IPS-18c (cell line): Measurements from ENCODE around the gene TRIM15.

Experiments used
- H3K4me3 ChIP-seq: 2 replicates; pipeline ENCODE4 v1.7.0; 2013; ENCODE audit warnings: low read depth, mild to moderate bottlenecking, low read length, moderate library complexity; ENCODE audit not compliant: insufficient read depth
- H3K9me3 ChIP-seq: one replicate; pipeline ENCODE4 v1.6.1; 2013; ENCODE audit warnings: mild to moderate bottlenecking, low read length, moderate library complexity; ENCODE audit not compliant: control insufficient read depth, insufficient read depth

TRIM15 gene

DNA sequence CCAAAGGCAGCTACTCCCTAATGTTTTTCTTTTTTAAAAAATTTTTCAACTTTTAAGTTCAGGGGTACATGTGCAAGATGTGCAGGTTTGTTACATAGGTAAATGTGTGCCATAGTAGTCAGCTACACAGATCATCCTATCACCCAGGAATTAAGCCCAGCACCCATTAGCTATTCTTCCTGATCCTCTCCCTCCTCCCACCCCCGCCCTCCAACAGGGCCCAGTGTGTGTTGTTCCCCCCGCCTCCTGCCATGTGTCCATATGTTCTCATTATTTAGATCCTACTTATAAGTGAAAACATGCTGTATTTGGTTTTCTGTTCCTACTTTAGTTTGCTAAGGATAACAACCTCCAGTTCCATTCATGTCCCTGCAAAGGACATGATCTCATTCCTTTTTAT lies 12.4 kb downstream of the TRIM15 start:
- H3K4me3 ChIP-seq: no peak overlapping the region
- H3K9me3 ChIP-seq: no peaks in the 10 kb centered on the region

DNA sequence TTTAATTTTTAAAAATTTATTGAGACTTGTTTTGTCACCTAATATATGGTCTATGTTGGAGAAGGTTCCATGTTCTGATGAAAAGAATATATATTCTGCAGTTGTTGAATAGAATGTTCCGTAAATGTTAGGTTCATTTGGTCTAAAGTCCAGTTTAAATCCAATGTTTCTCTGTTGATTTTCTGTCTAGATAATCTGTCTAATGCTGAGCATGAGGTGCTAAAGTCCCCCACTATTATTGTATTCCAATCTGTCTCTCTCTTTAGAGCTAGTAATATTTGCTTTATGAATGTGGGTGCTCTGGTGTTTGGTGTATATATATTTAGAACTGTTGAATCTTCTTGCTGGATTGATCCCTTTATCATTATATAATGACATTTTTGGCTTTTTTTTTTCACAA lies 15.5 kb downstream of the TRIM15 start:
- Histone ChIP-seq H3K9me3 (no peaks in the 10 kb centered on the region), H3K4me3 (no peak overlapping the region)

DNA sequence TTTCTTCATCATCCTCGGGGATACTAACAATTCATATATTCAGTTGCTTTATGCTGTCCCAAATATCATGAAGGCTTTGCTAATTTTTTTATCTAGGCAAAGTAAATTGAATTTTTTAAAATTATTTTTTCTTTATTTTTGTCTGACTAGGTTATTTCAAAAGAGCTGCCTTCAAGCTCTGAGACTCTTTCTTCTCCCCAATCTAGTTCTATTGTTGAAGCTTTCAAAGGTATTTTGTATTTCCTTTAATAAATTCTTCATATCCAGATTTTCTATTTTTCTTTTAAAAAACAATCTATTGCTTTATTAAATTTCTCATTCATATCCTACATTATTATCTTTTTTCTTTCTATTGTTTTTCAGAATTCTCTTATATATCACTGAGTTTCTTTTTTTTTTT lies 16.8 kb downstream of the TRIM15 start:
- Histone ChIP-seq H3K4me3 (no peak overlapping the region), H3K9me3 (no peaks in the 10 kb centered on the region)

DNA sequence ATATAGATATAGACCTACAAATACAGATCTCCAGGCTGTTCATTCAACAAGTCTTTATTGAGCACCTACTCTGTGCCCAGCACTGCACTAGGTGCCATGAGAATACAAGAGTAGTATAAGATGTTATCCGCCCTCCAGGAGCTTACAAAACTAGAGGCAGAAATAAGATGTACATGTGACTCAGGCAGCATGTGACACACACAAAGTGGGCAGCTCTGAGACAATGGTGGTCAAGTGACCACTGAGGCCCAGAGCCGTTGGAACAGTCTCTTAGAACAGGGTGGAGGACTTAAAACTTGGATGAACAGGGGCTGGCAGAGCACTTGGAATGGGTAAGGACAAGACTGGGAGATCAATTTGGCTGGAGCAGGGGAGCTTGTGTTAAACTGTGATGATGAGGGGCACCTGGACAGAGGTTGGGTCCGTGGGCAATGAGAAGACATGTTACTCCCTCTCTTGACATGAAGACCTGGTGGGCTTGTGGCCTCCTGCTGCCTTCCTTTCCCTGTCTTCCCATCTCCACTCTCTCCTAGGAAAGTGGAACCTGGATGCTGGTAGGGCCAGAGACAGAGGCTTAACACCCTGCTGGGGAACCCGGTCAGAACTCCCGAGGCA lies 21.2 kb downstream of the TRIM15 start:
- Histone ChIP-seq H3K4me3 (no peak overlapping the region), H3K9me3 (no peaks in the 10 kb centered on the region)

DNA sequence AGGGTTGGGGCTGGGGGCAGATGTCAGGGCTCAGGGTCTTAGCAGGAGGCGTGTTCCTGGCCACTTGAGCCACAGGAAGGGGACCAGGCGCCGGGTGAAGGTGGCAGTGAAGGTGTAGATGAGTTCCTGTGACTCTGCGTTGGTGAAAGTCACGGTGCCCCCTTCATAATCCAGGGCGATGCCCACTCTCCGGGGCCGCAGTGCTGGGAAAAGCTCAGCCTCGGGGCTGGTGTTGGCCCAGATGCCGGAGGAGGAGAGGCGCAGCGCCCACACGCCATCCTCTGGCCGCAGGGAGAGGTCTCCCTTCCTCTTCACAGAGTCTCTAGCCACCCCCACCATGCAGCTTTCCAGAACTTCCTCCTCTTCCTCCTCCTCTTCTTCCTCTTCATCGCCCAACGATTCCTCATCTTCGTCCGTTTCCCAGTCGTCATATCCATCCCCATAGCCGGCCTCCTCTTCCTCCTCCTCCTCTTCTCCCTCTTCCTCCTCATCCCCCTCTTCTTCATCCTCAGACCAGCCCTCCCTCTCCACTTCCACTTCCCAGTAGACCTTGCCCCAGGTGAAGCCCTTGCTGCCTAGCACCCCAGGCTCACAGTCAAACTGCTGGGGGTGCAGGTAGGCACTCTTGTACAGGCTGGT lies 22.6 kb downstream of the TRIM15 start:
- no peak overlapping the region for H3K4me3 ChIP-seq
- no peaks in the 10 kb centered on the region for H3K9me3 ChIP-seq

DNA sequence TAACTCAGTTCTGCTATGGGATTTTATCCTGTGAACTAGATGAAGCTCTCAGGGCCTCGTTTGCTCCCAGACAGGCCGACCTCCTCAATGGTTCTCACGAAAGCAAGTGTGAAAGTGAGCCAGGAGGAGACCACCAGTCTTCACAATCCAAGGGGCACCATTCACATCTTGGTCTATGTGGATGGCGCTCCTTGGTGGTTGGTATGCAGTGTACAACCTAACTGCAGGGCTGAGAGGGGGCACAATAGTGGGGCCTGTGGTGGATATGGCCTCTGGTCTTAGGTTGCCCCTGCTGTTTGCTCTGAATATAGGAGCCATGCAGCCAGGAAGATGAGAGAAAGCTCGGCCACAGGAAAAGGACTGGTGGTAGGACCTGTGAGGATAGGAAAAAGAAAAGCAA lies 25.2 kb downstream of the TRIM15 start:
- no peaks in the 10 kb centered on the region for H3K9me3 ChIP-seq
- no peak overlapping the region for H3K4me3 ChIP-seq

DNA sequence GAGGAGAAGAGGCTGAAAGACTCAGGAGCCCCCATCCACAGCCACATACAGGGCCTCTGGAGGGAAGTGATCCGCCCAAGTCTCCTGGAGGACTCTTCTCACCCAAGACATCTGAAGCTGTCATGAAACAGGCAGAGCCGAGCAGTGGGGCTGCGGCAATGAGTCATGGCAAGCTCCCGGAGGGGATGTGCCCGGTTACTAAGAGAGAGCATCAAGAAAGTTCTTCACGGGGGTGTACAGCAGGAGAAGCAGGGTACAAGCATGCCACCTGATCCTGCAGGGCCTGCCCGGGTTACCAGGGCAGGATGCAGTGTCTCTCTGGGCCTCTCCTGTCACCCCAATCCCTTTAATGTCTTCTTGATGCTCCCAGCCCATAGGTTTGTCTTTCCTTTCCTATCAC lies 28.7 kb downstream of the TRIM15 start:
- H3K9me3 ChIP-seq: no peaks in the 10 kb centered on the region
- no peak overlapping the region for H3K4me3 ChIP-seq

DNA sequence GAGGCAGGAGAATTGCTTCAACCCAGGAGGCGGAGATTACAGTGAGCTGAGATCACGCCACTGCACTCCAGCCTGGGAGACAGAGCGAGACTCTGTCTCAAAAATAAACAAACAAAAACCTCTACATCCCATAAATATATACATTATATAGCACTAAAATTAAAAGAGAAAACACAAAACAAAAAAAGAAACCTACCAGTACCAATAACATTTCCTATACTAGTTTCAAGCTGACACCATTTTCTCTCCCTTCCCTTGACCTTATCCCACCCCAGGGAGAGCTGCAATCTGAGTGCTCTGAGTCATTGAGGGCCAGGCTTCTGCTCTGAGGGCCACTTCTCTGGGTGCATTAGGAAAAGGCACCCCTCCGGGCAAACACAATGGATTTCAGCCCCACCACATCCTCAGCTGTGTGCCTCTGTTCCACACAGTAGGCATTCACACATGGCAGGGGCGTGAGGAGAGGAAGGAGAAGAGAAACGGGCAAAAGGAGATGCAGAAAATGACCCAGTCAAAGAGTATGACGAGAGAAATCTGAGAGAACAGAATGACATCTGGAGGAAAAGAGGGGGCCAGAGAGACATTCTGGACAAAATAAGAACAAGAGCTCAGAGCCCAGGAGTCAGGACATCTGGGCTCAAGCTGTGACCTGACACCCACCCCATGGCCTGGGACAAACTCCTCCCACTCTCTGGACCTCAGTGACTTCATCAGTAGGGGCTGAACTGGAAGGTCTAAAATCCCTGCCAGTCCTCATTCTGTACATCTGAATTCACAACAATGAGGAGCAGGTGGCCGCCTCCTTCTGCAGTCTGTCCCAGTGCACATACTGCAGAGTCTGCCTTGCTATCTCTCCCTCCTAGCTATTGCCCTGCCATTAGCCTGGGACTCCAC lies 31.7 kb downstream of the TRIM15 start:
- Histone ChIP-seq H3K4me3 (no peak overlapping the region), H3K9me3 (no peaks in the 10 kb centered on the region)

DNA sequence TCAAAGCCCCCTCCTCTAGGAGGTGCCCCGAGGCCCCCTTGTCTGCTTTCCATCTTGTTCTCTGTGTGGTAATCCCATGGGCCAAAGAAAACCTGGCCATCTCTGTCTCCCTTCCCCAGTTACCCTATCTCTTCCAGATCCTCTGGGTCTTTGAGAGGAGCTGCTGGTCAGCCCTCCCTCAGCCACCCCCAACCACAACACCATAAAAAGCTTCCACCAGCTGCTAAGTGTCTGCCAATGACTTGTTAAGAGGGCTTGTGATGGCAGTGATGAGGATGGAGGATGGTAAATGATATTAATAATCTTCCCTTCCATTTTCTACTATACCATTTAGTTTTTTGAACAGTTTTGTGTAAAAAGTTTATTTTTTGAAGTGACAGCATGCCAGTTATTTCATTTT lies 32.6 kb downstream of the TRIM15 start:
- H3K9me3 ChIP-seq: no peaks in the 10 kb centered on the region
- H3K4me3 ChIP-seq: no peak overlapping the region

DNA sequence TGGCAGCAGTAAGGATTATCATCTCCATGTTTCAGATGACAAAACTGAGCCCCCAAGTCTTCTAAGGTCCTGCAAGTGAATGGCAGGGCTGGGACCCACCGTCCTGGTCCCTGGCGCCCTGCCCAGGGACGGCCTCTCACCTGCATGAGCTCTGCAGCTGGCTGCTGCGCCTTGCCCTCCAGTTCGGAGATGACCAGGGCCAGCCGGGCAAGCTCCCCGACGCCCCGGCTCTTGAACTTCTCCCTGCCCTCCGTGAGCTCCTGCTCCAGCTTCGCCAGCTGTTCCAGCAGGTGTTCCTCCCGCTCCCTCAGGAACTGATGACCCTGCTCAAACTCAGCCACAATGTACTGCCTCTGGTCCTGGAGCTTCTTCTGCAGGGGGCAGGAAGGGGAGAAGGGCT lies 33.0 kb downstream of the TRIM15 start:
- H3K4me3 ChIP-seq: no peak overlapping the region
- H3K9me3 ChIP-seq: no peaks in the 10 kb centered on the region

DNA sequence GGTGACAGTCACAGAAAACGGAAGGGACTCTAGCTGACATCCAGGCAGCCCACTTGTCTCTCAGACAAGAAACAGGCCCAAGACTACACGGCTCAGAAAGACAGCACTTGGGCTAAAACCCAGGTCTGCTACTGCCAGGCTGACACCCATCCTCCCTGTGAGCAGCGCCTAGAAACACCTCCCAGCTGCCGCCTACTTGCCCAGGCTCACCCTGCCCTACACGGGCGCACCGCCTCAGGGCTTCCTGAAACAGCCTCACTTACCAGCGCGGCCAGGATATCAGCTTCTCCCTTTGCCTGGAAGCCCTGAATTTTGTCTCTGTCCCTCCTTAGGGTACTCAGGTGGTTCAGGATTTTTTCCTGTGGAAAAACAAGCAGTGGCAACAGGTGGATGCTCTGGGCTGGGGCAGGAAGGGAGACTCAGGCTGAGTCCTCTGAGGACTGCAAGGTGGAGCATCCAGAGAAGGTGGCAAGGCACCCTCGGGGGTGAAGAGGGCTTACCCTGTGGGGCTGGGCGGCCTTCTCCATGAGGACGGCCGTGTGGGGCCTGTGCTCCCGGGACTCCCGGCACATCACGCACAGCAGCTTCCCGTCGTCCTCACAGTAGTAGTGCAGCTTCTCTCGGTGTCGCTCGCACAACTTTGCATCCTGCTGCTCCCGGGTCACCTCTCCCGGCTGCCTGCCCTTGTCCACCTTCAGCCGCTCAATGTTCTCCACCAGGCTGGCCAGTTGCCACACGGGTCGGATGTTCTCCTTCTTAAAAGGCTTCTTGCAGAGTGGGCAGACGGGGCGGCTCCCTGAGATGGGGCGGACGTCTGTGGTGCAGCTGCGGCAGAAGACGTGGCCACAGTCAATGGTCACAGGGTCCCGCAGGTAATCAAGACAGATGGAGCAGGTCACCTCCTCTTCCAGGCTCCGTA lies 35.1 kb downstream of the TRIM15 start:
- no peak overlapping the region for H3K4me3 ChIP-seq
- no peaks in the 10 kb centered on the region for H3K9me3 ChIP-seq

DNA sequence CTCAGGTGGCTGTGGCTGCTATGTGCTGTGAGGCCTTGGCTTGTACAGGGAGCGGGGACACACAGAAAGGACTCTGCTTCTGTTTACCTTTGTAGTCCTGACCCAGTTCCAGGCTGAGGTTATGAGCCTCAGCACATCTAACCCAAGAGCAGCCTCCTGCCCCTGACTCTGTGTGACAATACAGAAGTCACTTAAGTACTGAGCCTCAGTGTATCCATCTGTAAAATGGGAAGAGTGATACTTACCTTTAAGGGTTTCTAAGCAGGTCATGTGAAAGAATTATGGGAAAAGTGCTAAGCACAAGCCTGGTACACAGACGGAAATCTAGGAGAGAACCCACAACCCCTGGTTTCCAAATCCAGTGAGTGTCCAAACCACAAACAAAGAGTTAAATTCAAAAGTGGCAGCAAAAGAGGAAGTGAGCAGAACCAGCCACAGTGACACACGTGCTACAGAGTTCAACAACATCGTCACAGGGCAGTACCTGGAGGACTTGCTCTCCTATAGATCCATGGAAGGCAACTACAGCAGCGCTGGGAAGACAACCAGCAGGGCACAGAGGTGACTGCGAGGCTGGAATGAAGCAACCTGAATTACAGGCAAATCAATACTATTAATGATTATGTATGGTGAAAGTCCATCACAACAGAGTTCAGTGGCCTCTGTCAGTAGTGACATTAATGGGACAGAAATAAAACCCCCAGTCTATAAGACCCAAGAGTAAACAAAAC lies 37.4 kb downstream of the TRIM15 start:
- no peak overlapping the region for H3K4me3 ChIP-seq
- no peaks in the 10 kb centered on the region for H3K9me3 ChIP-seq

DNA sequence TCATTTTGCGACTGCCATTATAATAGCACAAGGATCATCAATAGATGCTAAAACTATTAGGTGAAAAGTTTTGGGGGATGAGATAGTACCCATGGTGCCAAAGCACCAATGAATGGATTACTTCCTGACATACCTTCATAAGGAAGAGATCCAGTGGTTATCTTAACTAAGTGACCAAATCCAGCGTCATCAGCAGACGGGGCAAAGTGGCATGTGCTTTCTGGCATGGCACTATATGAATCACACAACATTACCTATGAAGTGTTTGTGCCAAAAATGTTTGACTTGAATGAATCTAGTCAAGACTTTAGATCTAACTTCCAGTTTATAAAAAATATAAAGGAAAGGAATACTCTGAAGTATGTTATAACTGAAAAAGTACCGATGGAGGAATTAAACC lies 39.0 kb downstream of the TRIM15 start:
- Histone ChIP-seq H3K9me3 (no peaks in the 10 kb centered on the region), H3K4me3 (no peak overlapping the region)

DNA sequence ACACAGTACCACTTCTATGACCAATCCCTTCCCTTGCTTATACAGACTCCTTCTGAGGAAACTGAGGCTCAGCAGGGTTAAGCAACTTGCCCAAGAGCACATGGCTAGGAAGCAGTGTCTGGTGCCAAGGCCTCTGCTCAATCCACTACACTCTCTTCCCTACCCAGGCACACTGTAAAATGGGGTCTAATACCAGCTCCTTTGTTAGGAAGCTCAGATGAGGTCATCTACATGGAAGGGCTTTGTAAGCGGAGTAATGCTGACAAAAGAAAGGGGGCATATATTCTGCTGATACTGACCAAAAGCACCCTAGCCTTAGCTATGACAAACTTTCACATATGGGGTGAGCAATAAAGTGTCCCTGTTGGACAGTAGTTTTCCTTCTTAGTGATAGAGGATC lies 40.8 kb downstream of the TRIM15 start:
- H3K4me3 ChIP-seq: no peak overlapping the region
- H3K9me3 ChIP-seq: no peaks in the 10 kb centered on the region

DNA sequence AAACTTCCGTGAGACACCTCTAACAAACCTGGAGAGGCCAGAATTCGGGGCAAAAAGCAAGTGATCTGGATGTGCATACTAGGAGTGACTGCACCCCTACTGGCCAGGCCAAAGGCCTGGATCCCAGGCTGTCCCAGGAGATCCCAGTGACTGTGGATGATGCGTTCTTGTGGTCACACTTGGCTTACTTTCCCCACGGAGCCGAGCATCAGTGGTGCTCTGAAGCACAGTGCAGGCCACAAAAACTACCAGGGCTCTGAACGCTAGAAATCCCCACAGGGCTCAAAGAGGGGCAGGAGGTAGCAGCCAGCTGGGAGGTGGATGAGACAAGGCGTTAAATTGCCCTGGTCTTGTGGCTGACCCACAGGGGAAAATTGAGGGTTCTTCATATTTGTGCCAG lies 42.8 kb downstream of the TRIM15 start:
- H3K9me3 ChIP-seq: no peaks in the 10 kb centered on the region
- no peak overlapping the region for H3K4me3 ChIP-seq

DNA sequence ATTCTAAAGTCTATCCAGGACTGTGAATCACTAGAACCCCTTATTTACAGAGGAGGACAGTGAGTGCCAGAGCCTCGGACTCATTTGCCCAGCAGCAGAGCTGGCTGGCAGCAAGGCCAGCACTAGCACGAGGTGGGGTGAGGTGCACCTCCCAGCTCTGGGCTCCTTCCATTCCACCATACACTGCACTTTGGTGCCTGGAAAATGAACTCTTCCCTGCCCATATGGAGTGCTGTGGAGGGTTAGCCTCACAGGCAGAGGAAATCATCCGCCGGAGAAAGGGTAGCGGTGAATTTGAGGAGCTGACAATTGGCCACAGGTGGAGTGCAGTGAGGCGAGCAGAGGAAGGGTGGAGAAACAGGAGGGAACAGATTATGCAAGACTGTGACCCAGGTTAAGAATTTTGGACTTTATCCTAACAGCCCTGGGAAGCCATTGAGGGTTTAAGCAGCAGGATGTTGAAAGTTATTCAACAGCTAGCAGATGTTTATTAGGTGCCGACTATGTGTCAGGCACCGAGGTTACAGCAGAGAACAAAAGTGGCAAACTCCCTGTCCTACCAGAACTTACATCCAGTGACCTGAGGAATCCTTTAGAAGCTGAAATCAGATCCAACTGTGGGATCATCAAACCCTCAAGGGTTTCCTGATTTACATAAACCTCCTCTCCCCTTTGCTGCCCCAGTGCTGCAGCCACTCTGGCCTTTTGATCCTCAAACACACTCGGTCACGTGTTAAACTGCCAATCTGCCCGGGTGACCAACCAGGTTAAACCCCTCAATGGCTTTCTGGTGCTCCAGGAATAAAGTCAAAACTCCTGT lies 43.7 kb downstream of the TRIM15 start:
- H3K4me3 ChIP-seq: no peak overlapping the region
- H3K9me3 ChIP-seq: no peaks in the 10 kb centered on the region
